Endothelial cell of umbilical vein (primary cell): ENCODE results near the gene KIAA1549.

Experiments
- CTCF ChIP-seq, 2 donors: IDR thresholded peaks; 1 replicate in 1 of 2; 2 replicates in 1 of 2; pipeline ENCODE4 v1.5.1; 2011; ENCODE audit warnings: low read length in 2 of 2, mild to moderate bottlenecking in 2 of 2, moderate library complexity in 2 of 2, control low read depth in 1 of 2, inconsistent platforms in 1 of 2, low read depth in 1 of 2; ENCODE audit not compliant: insufficient read depth in 1 of 2; ENCODE audit errors: extremely low read depth in 1 of 2
- EZH2 ChIP-seq: IDR thresholded peaks from 2 replicates; pipeline ENCODE4 v1.6.1; 2012; ENCODE audit warnings: borderline replicate concordance, low read depth, mild to moderate bottlenecking, moderate library complexity, low read length, inconsistent platforms; ENCODE audit not compliant: severe bottlenecking
- FOS ChIP-seq: IDR thresholded peaks from 2 replicates; pipeline ENCODE4 v1.6.1; 2011; ENCODE audit warnings: mild to moderate bottlenecking, low read length, moderate library complexity, borderline replicate concordance; ENCODE audit not compliant: insufficient read depth
- GATA2 ChIP-seq: IDR thresholded peaks from 2 replicates; pipeline ENCODE4 v1.7.0; 2011; ENCODE audit warnings: low read depth, mild to moderate bottlenecking, moderate library complexity, mixed read lengths, low read length; ENCODE audit not compliant: insufficient read length, insufficient read depth
- JUN ChIP-seq: IDR thresholded peaks from 2 replicates; pipeline ENCODE4 v1.6.1; 2011; ENCODE audit warnings: borderline replicate concordance, low read depth; ENCODE audit not compliant: insufficient read length, insufficient read depth
- MAX ChIP-seq: IDR thresholded peaks from 2 replicates; pipeline ENCODE4 v1.6.1; 2011; ENCODE audit not compliant: insufficient read depth, insufficient read length
- MYC ChIP-seq: IDR thresholded peaks from one replicate; pipeline ENCODE4 v1.6.1; 2011; ENCODE audit warnings: mild to moderate bottlenecking, low read depth, low read length
- POLR2A ChIP-seq: IDR thresholded peaks from 2 replicates; pipeline ENCODE4 v1.6.1; 2012; ENCODE audit warnings: low read depth, mild to moderate bottlenecking, control low read depth, low read length
- POLR2AphosphoS5 ChIP-seq: IDR thresholded peaks from 2 replicates; pipeline ENCODE4 v1.6.1; 2012; ENCODE audit warnings: low read depth, mild to moderate bottlenecking, control low read depth, low read length, moderate library complexity; ENCODE audit not compliant: insufficient read depth

- TF ChIP-seq CTCF (IDR thresholded peaks at IDR 0.05; ENCODE audit: extremely low read depth in 1 of 2, insufficient read depth in 1 of 2, low read depth in 1 of 2, low read length in 2 of 2) (no peak), EZH2 (no peak), POLR2AphosphoS5 (no peak), POLR2A (no peak), GATA2 (no peak), MAX (no peak), MYC (no peak), JUN (no peak), FOS (no peak)
Observed at GRCh38 chr7:138834583-138834982, 146.6 kb downstream of the KIAA1549 start.
